Trophoblast cell (in vitro differentiated cells and primary cell): ENCODE measurements around the gene SNF8.
"Not testable (repeated sequence)": the region's sequence is repeated elsewhere in the genome, so short reads cannot be mapped to it uniquely, and the experiment has no call there.

Source experiments
- DNase-seq, 2 donors: peaks; one replicate each; pipeline ENCODE4 v3.0.0-alpha.2; 2016
- H2AFZ ChIP-seq: 2 replicates; pipeline ENCODE4 v1.6.1; 2013; ENCODE audit warnings: low read length, moderate library complexity, mild to moderate bottlenecking; ENCODE audit not compliant: insufficient read depth, poor library complexity
- H2AK5ac ChIP-seq: 2 replicates; pipeline ENCODE4 v1.6.1; 2013; ENCODE audit warnings: mild to moderate bottlenecking, low read length
- H2BK120ac ChIP-seq: 2 replicates; pipeline ENCODE4 v1.6.1; 2013; ENCODE audit warnings: low read length, mild to moderate bottlenecking, moderate library complexity; ENCODE audit not compliant: insufficient read depth, poor library complexity
- H2BK12ac ChIP-seq: 2 replicates; pipeline ENCODE4 v1.6.1; 2013; ENCODE audit warnings: mild to moderate bottlenecking, low read length, moderate library complexity
- H2BK5ac ChIP-seq: 2 replicates; pipeline ENCODE4 v1.6.1; 2013; ENCODE audit warnings: low read length, low read depth, moderate library complexity, mild to moderate bottlenecking; ENCODE audit not compliant: poor library complexity
- H3K14ac ChIP-seq: 2 replicates; pipeline ENCODE4 v1.6.1; 2013; ENCODE audit warnings: mild to moderate bottlenecking, low read length
- H3K18ac ChIP-seq: 2 replicates; pipeline ENCODE4 v1.6.1; 2013; ENCODE audit warnings: mild to moderate bottlenecking, low read length
- H3K23ac ChIP-seq: 2 replicates; pipeline ENCODE4 v1.6.1; 2013; ENCODE audit warnings: low read length
- H3K27ac ChIP-seq: 2 replicates; pipeline ENCODE4 v1.5.1; 2013; ENCODE audit warnings: low read depth, mild to moderate bottlenecking, inconsistent platforms, low read length, moderate library complexity
- H3K27me3 ChIP-seq: 2 replicates; pipeline ENCODE4 v1.6.1; 2013; ENCODE audit warnings: inconsistent platforms, mild to moderate bottlenecking, low read length, moderate library complexity; ENCODE audit not compliant: insufficient read depth
- H3K36me3 ChIP-seq, 2 experiments: 1 replicate in 1 of 2; 2 replicates in 1 of 2; pipeline ENCODE4 v1.6.1; 2013; ENCODE audit warnings: low read length in 2 of 2, mild to moderate bottlenecking in 2 of 2, moderate library complexity in 1 of 2; ENCODE audit not compliant: insufficient read depth in 2 of 2, control insufficient read depth in 1 of 2
- H3K4ac ChIP-seq: 2 replicates; pipeline ENCODE4 v1.6.1; 2013; ENCODE audit warnings: low read depth, mild to moderate bottlenecking, low read length, moderate library complexity
- H3K4me1 ChIP-seq, 2 experiments: 1 replicate in 1 of 2; 2 replicates in 1 of 2; pipeline ENCODE4 v1.6.1; 2013; ENCODE audit warnings: low read length in 2 of 2, mild to moderate bottlenecking in 2 of 2, moderate library complexity in 1 of 2; ENCODE audit not compliant: insufficient read depth in 2 of 2, control insufficient read depth in 1 of 2
- H3K4me2 ChIP-seq: 2 replicates; pipeline ENCODE4 v1.6.1; 2013; ENCODE audit warnings: inconsistent platforms, mild to moderate bottlenecking, low read length, moderate library complexity
- H3K4me3 ChIP-seq: 2 replicates; pipeline ENCODE4 v1.5.1; 2013; ENCODE audit warnings: mild to moderate bottlenecking, low read depth, low read length, inconsistent platforms
- H3K79me1 ChIP-seq: one replicate; pipeline ENCODE4 v1.6.1; 2013; ENCODE audit warnings: low read length
- H3K79me2 ChIP-seq: 2 replicates; pipeline ENCODE4 v1.6.1; 2013; ENCODE audit warnings: low read length, mild to moderate bottlenecking; ENCODE audit not compliant: control insufficient read depth, insufficient read depth, poor library complexity
- H3K9ac ChIP-seq: 2 replicates; pipeline ENCODE4 v1.6.1; 2013; ENCODE audit warnings: mild to moderate bottlenecking, low read length
- H3K9me3 ChIP-seq: 2 replicates; pipeline ENCODE4 v1.6.1; 2013; ENCODE audit warnings: low read depth, mild to moderate bottlenecking, control low read depth, inconsistent platforms, low read length; ENCODE audit not compliant: insufficient read depth
- H4K12ac ChIP-seq: 2 replicates; pipeline ENCODE4 v1.6.1; 2013; ENCODE audit warnings: low read depth, mild to moderate bottlenecking, low read length, moderate library complexity
- H4K8ac ChIP-seq: 2 replicates; pipeline ENCODE4 v1.6.1; 2013; ENCODE audit warnings: low read depth, mild to moderate bottlenecking, low read length, moderate library complexity
- H4K91ac ChIP-seq: one replicate; pipeline ENCODE4 v1.6.1; 2013; ENCODE audit warnings: low read depth, mild to moderate bottlenecking, low read length, moderate library complexity
- WGBS: extraction: QIAGEN DNeasy Blood & Tissue Kit; methylation state at CpG from one replicate; pipeline ENCODE4 v1.1.7; 2013; ENCODE audit warnings: missing lambda C conversion rate; ENCODE audit not compliant: insufficient read length, insufficient coverage; ENCODE audit errors: extremely low coverage; 5-methylcytosine and 5-hydroxymethylcytosine counted together

SNF8 gene

GRCh38 chr17:48951572-48951971 lies 6.9 kb upstream of the SNF8 start:
- H3K4me1 ChIP-seq: peaks cover 0 to 4% of the 10 kb centered on the region in 2 experiments
- H4K8ac ChIP-seq: no peak overlapping the region
- H3K79me2 ChIP-seq: no peaks in the 10 kb centered on the region
- no peaks in the 10 kb centered on the region for H3K36me3 ChIP-seq
- no peak overlapping the region for H2AK5ac ChIP-seq
- H3K4me3 ChIP-seq: no peak overlapping the region
- no peak overlapping the region for H2BK12ac ChIP-seq
- H3K79me1 ChIP-seq: no peaks in the 10 kb centered on the region
- no peak overlapping the region for H4K91ac ChIP-seq
- H3K9ac ChIP-seq: no peak overlapping the region
- no peaks in the 10 kb centered on the region for H3K27me3 ChIP-seq
- no peak overlapping the region for H4K12ac ChIP-seq
- H3K18ac ChIP-seq: no peak overlapping the region
- no CpG with 5 or more reads among the region's 5 CpGs for WGBS
- H3K9me3 ChIP-seq: no peaks in the 10 kb centered on the region
- H2BK120ac ChIP-seq: no peak overlapping the region
- no peak overlapping the region for H3K14ac ChIP-seq
- H3K23ac ChIP-seq: no peak overlapping the region
- H2BK5ac ChIP-seq: no peak overlapping the region
- no peak overlapping the region for H2AFZ ChIP-seq
- no peak overlapping the region for H3K4ac ChIP-seq
- no peak overlapping the region for H3K27ac ChIP-seq
- H3K4me2 ChIP-seq: no peak overlapping the region
- no peak for DNase-seq

GRCh38 chr17:48945261-48945651 lies 614 bp upstream of the SNF8 start:
- H3K9ac ChIP-seq, H3K9me3 ChIP-seq, H3K4me3 ChIP-seq, H3K18ac ChIP-seq, H3K4ac ChIP-seq, H3K79me2 ChIP-seq, H2BK5ac ChIP-seq, H3K79me1 ChIP-seq, H3K27me3 ChIP-seq, H2BK120ac ChIP-seq, H3K4me1 ChIP-seq, DNase-seq, H3K14ac ChIP-seq, H3K23ac ChIP-seq, H2BK12ac ChIP-seq: not testable (repeated sequence)
- H4K91ac ChIP-seq: peak overlapping the region; percentile 94
- peak overlapping the region; percentile 99 for H4K12ac ChIP-seq
- peak overlapping the region; percentile 100 for H4K8ac ChIP-seq
- WGBS: no CpG with 5 or more reads among the region's 16 CpGs
- H2AFZ ChIP-seq: peak overlapping the region; percentile 30
- peaks cover 6 to 10% of the 10 kb centered on the region in 2 experiments for H3K36me3 ChIP-seq
- peak overlapping the region; percentile 28 for H2AK5ac ChIP-seq
- H3K4me2 ChIP-seq: peak overlapping the region; percentile 67
- H3K27ac ChIP-seq: peak overlapping the region; percentile 84

- no peak overlapping the region for H4K91ac ChIP-seq
Measured at GRCh38 chr17:48933035-48933434, 11.6 kb downstream of the SNF8 start.

GRCh38 chr17:48930435-48930873 lies 14.2 kb downstream of the SNF8 start:
- Histone ChIP-seq H3K79me1 (no peaks in the 10 kb centered on the region), H3K4me1 (no peaks in the 10 kb centered on the region), H2BK12ac (no peak overlapping the region), H3K4me3 (no peak overlapping the region), H4K91ac (no peak overlapping the region), H3K14ac (no peak overlapping the region), H4K12ac (no peak overlapping the region), H3K9me3 (peaks cover 2% of the 10 kb centered on the region), H2BK5ac (no peak overlapping the region), H3K23ac (no peak overlapping the region), H3K79me2 (no peaks in the 10 kb centered on the region), H3K9ac (no peak overlapping the region), H3K4me2 (no peak overlapping the region), H3K27me3 (no peaks in the 10 kb centered on the region), H2BK120ac (no peak overlapping the region), H2AFZ (no peak overlapping the region), H3K18ac (no peak overlapping the region), H3K27ac (no peak overlapping the region), H4K8ac (no peak overlapping the region), H2AK5ac (no peak overlapping the region), H3K4ac (no peak overlapping the region), H3K36me3 (peaks cover 45 to 79% of the 10 kb centered on the region in 2 experiments)
- WGBS: no CpG with 5 or more reads among the region's 3 CpGs
- no peak for DNase-seq

More at GRCh38 chr17:48933035-48933434, 11.6 kb downstream of the SNF8 start:
- Histone ChIP-seq H3K9ac (no peak overlapping the region), H3K14ac (no peak overlapping the region), H3K9me3 (no peaks in the 10 kb centered on the region), H4K12ac (no peak overlapping the region), H4K8ac (no peak overlapping the region), H2BK120ac (no peak overlapping the region), H3K18ac (no peak overlapping the region), H2BK5ac (no peak overlapping the region), H2AFZ (no peak overlapping the region), H2AK5ac (no peak overlapping the region), H3K27me3 (no peaks in the 10 kb centered on the region), H3K36me3 (peaks cover 40 to 74% of the 10 kb centered on the region in 2 experiments), H3K4me1 (no peaks in the 10 kb centered on the region), H3K23ac (no peak overlapping the region), H3K4ac (no peak overlapping the region), H3K79me2 (no peaks in the 10 kb centered on the region), H3K4me3 (no peak overlapping the region), H3K27ac (no peak overlapping the region), H2BK12ac (no peak overlapping the region), H3K4me2 (no peak overlapping the region), H3K79me1 (no peaks in the 10 kb centered on the region)
- no CpG with 5 or more reads among the region's 6 CpGs for WGBS
- DNase-seq: no peak
